ENCODE measurements around the gene MTNR1A. TPM values are rescaled to one million over a fixed set of nuclear protein-coding genes. Genes with fewer than 3 reads are reported as not detected.

MTNR1A gene
- total RNA-seq, 1 experiment from 2014 or later: 0.84 TPM

- POLR2A ChIA-PET: no interaction called here
- no TSS peak for BruUV-seq (replicated peaks)
Observed at GRCh38 chr4:186536285-186536684, 19.1 kb downstream of the MTNR1A start.

More at GRCh38 chr4:186536285-186536684, 19.1 kb downstream of the MTNR1A start:
- TF ChIP-seq RAD21 (IDR thresholded peaks at IDR 0.05; ENCODE audit: low read depth) (peak; percentile 57), EGR1 (IDR thresholded peaks at IDR 0.05; ENCODE audit: low read depth) (no peak), EZH2 (IDR thresholded peaks at IDR 0.05) (no peak), CTCF (IDR thresholded peaks at IDR 0.05 in 2 of 3, conservative IDR thresholded peaks at IDR 0.05 in 1 of 3; ENCODE audit: borderline replicate concordance in 1 of 3, insufficient read depth in 1 of 3, low read depth in 2 of 3, low read length in 2 of 3) (peak; percentile 72 to 86 (median 74)), YY1 (IDR thresholded peaks at IDR 0.05; ENCODE audit: extremely low read depth, insufficient replicate concordance, low read depth, low read length) (no peak)
- TF ChIP-seq, protein P1, sequence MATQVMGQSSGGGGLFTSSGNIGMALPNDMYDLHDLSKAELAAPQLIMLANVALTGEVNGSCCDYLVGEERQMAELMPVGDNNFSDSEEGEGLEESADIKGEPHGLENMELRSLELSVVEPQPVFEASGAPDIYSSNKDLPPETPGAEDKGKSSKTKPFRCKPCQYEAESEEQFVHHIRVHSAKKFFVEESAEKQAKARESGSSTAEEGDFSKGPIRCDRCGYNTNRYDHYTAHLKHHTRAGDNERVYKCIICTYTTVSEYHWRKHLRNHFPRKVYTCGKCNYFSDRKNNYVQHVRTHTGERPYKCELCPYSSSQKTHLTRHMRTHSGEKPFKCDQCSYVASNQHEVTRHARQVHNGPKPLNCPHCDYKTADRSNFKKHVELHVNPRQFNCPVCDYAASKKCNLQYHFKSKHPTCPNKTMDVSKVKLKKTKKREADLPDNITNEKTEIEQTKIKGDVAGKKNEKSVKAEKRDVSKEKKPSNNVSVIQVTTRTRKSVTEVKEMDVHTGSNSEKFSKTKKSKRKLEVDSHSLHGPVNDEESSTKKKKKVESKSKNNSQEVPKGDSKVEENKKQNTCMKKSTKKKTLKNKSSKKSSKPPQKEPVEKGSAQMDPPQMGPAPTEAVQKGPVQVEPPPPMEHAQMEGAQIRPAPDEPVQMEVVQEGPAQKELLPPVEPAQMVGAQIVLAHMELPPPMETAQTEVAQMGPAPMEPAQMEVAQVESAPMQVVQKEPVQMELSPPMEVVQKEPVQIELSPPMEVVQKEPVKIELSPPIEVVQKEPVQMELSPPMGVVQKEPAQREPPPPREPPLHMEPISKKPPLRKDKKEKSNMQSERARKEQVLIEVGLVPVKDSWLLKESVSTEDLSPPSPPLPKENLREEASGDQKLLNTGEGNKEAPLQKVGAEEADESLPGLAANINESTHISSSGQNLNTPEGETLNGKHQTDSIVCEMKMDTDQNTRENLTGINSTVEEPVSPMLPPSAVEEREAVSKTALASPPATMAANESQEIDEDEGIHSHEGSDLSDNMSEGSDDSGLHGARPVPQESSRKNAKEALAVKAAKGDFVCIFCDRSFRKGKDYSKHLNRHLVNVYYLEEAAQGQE (IDR thresholded peaks at IDR 0.05; ENCODE audit: low read depth): peak; percentile 27; the same call in 1 of the 2 replicates
- ATAC-seq (peak; percentile 99), DNase-seq (ENCODE audit: low read depth, low spot score) (peak; percentile 48)
- Histone ChIP-seq H4K20me1 (ENCODE audit: insufficient read depth) (no peaks in the 10 kb centered on the region), H3K79me2 (ENCODE audit: insufficient read depth, low read length) (no peaks in the 10 kb centered on the region), H3K4me3 (replicated peaks in 1 of 2; ENCODE audit: low read depth in 1 of 2, low read length in 2 of 2) (no peak overlapping the region), H3K36me3 (ENCODE audit: control insufficient read depth in 1 of 2, insufficient read depth in 2 of 2, low read length in 2 of 2) (no peaks in the 10 kb centered on the region), H3K4me2 (ENCODE audit: low read length) (no peak overlapping the region; the same call in 1 of the 2 replicates), H2AFZ (ENCODE audit: low read depth, low read length, poor library complexity, severe bottlenecking) (peak overlapping the region; percentile 48), H3K4me1 (ENCODE audit: control insufficient read depth in 1 of 2, insufficient read depth in 2 of 2, low read length in 2 of 2) (peaks cover 0 to 5% of the 10 kb centered on the region in 2 experiments; a peak in 2 of 4 replicates), H3K27ac (ENCODE audit: low read depth, low read length) (no peak overlapping the region), H3K9ac (ENCODE audit: low read length) (no peak overlapping the region), H3K9me3 (ENCODE audit: control insufficient read depth in 1 of 2, insufficient read depth in 1 of 2, low read depth in 1 of 2, low read length in 2 of 2) (no peaks in the 10 kb centered on the region), H3K27me3 (ENCODE audit: insufficient read depth, low read length) (no peaks in the 10 kb centered on the region), H3K9me2 (ENCODE audit: insufficient read depth) (no peaks in the 10 kb centered on the region)
- intact Hi-C loops (cut with micrococcal nuclease): no loop called here
- ChIA-PET RAD21 (ENCODE audit: low non-redundant PET in 1 of 2, low total read pairs in 2 of 2, uncharacterized antibody in 2 of 2, unreplicated experiment in 2 of 2) (no interaction called here), CTCF (no interaction called here)

Data from HCT116 (cell line).